HG03039 (cell line): Measurements from ENCODE around the gene HSBP1L1.

ENCODE experiments used
- ATAC-seq: cut with Tn5 transposase; IDR thresholded peaks from one replicate; pipeline ENCODE4 v1.9.1; 2021; ENCODE audit warnings: mild to moderate bottlenecking, moderate library complexity; ENCODE audit not compliant: unreplicated experiment

HSBP1L1 gene

GRCh38 chr18:79944126-79944731 lies 20.2 kb upstream of the HSBP1L1 start:
- ATAC-seq: no peak

DNA sequence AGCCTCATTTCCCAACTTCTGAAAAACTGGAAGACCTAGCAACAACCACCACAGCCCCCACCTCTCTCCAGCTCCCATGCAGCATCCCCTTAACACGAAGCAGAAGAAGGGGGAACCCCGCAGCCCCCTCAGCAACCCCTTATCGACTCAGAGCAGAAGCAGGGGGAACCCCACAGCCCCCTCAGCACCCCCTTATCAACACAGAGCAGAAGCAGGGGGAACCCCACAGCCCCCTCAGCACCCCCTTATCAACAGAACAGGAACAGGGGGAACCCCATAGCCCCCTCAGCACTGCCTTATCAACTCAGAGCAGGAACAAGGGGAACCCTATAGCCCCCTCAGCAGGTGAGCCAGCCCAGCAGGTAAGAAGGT lies 19.7 kb upstream of the HSBP1L1 start:
- no peak for ATAC-seq

DNA sequence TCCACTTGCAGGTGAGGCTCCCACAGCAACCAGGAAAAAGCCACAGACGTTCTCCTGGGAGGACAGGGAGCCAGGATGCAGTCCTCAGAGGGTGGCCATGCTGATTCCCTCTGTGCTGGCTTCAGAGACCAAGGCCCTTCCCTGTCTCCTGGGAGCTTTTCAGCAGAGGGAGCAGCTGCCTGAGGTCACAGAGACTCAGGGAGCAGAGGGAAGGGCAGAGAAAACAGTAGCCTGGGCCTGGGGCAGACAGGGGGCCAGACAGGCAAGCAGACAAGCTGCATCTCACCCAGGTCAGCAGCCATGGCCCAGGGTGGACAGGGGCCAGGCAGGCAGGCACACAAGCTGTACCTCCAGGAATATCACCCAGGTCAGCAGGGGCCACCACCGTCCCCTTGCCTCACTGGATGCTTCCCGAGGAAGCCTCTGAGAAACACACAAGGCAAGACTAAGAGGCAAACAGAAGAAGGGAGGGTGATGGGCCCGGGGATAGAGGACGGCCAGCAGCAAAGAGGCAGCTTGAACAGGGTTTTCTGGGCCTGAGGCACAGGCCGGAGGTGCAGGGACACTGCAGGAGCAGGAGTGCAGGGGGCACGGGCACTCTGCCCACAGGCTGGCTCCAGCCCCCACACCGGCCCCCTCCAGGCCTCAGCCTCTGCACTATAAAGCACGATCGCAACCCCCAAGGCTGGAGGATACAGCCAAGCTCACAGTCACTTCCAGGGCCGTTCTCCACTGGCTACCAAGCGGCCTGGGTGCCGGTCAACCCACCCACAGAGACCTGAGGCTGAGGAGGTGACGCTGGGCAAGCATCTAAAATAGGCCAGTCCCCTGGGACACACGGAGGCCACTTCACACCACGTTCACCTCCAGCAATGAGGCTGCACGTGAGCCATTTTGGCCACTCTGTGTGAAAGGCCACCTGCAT lies 19.1 kb upstream of the HSBP1L1 start:
- no peak for ATAC-seq

GRCh38 chr18:79947054-79947755 lies 17.2 kb upstream of the HSBP1L1 start:
- ATAC-seq: no peak

DNA sequence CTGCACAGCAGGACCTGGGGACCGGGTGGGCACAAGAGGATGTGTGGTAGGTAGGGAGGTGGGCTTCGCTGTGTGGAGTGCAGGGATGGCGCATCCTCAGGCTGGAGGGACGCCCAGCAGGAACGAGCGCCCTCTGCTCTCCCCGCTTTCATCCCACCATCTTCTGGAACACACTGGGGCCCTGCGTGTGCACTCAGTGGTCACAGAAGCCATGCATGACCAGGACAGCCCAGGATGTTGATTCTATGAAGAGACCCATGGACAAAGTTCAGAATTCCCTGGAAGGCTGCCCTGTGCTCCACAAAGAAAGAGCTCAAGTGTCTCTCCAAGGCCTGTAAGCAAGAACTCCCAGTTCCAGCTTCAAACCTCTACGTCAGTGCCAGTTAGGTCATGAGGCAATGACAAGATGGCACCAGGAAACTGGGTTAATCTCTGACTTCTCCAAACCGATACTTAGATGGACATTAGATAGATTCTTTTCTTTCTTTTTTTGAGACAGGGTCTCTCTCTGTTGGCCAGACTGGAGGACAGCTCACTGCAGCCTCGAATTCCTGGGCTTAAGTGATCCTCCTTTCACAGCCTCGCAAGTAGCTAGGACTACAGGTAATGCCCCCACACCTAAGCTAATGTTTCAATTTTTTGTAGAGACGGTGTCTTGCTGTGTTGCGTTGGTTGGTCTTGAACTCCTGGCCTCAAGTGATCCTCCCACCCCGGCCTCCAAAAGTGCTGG lies 16.4 kb upstream of the HSBP1L1 start:
- ATAC-seq: no peak

- ATAC-seq: no peak
Observed at GRCh38 chr18:79948719-79949411, 15.6 kb upstream of the HSBP1L1 start.

- ATAC-seq: no peak
Observed at GRCh38 chr18:79949697-79950487, 14.6 kb upstream of the HSBP1L1 start.

- peak; percentile 17 for ATAC-seq
Observed at GRCh38 chr18:79950515-79951341, 13.7 kb upstream of the HSBP1L1 start.

DNA sequence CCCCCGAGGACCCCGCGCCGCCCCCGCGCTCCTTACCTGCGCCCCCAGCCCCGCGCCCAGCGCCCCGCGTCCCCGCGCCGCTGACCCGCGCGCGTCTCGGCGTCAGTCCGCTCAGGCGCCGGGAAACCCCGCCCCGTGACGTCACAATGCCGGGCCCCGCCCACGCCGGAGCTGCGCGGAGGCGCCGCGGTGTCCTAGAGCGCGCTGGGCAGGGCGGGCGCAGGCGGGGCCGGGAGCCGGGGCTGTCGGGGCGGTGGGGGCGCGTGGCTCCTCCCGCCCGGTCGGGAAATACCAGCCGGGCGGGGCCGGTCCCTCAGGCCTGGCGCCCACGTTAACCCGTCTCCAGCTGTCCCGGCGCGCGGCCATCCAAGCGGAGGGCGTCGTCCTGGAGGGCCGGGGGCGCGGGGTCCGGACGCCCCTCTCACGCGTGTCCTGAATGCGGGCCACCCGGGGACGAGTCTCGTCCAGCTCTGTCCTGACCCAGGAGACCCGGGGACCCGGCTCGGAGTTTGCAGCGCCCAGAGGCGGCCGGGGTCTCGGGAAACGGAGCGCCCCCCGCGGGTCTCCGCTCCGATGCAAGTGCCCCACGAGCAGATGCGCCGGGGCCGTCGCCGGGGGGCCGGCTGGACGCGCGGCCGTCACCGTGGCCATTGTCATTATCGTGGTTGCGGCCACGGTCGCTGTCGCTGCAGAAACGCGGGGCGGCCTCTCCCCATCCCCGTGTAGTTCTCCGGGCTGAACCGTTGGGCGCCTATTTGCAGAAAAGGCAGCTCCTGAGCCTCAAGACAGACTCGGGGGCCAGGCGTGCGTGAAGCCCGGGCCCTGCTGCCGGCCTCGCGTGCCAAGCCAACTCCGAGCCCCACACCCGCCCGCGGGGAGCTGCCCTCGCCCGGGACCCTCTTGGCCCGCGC lies 12.6 kb upstream of the HSBP1L1 start, which contains the start of gene SLC66A2:
TSS of gene SLC66A2 (minus strand) at position 109 of the 911 bp plus-strand sequence. CDS start 727 bp downstream, outside the sequence.
- peak; percentile 81 for ATAC-seq

DNA sequence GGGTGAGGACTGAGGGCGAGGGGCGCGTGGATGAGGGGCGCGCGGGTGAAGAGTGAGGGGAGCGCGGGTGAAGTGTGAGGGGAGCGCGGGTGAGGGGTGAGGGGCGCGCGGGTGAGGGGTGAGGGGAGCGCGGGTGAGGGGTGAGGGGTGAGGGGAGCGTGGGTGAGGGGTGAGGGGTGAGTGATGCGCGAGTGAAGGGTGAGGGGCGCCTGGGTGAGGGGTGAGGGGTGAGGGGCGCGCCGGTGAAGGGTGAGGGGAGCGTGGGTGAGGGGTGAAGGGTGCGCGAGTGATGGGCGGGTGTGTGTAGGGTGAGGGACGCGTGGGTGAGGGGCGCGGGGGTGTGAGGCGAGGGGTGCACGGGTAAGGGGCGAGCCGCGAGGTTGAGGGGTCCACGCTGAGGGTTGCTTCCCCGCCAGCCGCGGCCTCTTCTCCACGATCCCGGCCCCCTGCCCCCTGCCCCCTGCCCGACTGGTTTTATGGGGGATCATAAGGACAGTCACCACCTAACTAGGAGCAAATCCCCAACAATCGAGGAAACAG lies 11.9 kb upstream of the HSBP1L1 start:
- ATAC-seq: no peak

DNA sequence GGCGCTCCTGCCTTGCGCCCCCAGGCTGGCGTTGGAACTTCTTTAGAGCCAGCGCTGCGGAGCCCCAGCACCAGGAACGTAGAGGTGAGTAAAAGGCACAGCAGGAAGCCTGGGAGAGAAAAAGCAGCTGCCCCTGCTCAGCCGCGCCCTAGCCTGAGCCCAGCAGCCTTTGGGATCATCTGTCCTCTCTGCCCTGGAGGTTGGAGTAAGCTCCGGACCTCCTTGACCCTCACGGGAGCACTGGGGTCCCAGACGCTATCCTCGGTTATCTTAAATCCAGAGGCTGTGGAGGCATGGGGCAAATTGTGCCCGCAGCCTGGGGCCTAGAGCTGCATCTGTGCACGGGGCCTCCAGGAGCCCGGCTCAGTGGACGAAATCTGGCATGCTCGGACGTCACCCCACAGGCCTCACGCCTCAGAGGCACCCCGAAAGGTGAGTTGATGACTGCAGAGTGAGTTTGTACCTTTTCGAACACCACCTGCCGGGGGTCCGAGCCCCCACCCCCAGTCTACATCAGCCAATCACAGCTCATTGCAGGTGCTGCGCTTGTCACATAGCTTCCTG lies 11.4 kb upstream of the HSBP1L1 start:
- ATAC-seq: no peak

- ATAC-seq: no peak
Observed at GRCh38 chr18:79953971-79954651, 10.3 kb upstream of the HSBP1L1 start.

GRCh38 chr18:79954791-79955190 lies 9.7 kb upstream of the HSBP1L1 start:
- no peak for ATAC-seq

DNA sequence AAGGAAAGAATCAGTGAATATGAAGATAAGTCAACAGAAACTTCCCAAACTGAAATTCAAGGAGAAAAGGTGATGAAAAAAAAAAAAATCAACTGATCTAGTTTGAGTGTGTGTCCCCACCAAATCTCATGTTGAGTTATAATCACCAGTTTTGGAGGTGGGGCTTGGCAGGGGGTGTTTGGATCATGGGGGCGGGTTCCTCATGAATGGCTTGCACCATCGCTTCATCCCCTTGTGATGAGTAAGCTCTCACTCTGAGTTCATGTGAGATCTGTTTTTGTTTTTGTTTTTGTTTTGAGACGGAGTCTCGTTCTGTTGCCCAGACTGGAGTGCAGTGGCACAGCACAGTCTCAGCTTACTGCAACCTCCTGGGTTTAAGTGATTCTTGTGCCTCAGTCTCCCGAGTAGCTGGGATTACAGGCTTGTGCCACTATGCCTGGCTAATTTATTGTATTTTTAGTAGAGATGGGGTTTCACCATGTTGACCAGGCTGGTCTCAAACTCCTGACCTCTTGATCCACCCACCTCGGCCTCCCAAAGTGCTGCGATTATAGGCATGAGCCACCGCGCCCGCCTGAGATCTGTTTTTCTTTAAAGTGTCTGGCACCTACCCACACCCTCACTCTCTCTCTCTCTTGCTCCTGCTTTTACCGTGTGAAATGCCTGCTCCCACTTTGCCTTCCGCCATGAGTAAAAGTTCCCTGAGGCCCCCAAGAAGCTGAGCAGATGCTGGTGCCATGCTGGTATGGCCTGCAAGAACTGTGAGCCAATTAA lies 9.0 kb upstream of the HSBP1L1 start:
- ATAC-seq: no peak

DNA sequence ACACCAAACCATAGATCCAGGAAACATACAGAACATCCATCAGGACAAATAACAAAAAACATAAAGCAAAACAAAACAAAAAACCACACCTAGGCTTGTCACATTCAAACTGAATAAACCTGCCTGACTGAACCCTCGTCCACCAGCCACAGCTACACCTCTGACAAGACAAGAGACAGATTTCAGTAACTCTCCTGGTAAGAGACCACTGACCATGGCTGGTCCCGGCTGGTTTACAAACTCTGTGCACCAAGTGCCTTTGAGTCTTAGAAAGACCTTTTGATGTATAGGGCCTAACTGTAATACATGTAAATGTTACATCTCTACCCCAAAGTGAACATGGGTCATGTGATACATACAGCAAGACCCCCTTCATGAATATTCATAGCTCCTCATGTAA lies 8.2 kb upstream of the HSBP1L1 start:
- ATAC-seq: no peak

DNA sequence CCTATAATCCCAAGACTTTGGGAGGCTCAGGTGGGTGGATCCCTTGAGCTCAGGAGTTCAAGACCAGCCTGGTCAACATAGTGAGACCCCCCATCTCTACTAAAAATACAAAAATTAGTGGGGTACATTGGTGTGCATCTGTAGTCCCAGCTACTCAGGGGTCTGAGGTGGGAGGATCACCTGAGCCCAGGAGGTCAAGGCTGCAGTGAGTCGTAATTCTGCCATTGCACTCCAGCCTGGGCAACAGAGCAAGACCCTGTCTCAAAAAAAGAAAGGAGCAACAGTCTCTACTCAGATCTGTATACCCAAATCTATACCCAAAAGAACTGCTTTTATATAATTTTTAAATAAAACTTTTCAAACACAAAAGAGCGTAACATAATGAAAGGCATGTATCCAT lies 5.5 kb upstream of the HSBP1L1 start:
- ATAC-seq: no peak
